Stomach smooth muscle (tissue), 2 donors: ENCODE data around the gene RSPH1.

ENCODE experiments used
- H3K27ac ChIP-seq: one replicate; pipeline ENCODE4 v1.7.0; 2013; ENCODE audit warnings: mild to moderate bottlenecking, low read length, inconsistent platforms
- H3K27me3 ChIP-seq, 2 donors: one replicate each; pipeline ENCODE4 v1.7.0; 2013; ENCODE audit warnings: low read length in 2 of 2; ENCODE audit not compliant: insufficient read depth in 2 of 2, control insufficient read depth in 1 of 2
- H3K36me3 ChIP-seq, 2 donors: one replicate each; pipeline ENCODE4 v1.7.0; 2013; ENCODE audit warnings: low read length in 2 of 2; ENCODE audit not compliant: control insufficient read depth in 2 of 2, insufficient read depth in 2 of 2
- H3K4me1 ChIP-seq: one replicate; pipeline ENCODE4 v1.7.0; 2013; ENCODE audit warnings: low read length; ENCODE audit not compliant: control insufficient read depth, insufficient read depth
- H3K4me3 ChIP-seq, 2 donors: one replicate each; pipeline ENCODE4 v1.7.0; 2013; ENCODE audit warnings: low read length in 2 of 2
- H3K9ac ChIP-seq, 2 donors: one replicate each; pipeline ENCODE4 v1.7.0; 2013; ENCODE audit warnings: low read length in 2 of 2, mild to moderate bottlenecking in 1 of 2
- H3K9me3 ChIP-seq, 2 donors: one replicate each; pipeline ENCODE4 v1.7.0; 2013; ENCODE audit warnings: low read length in 2 of 2; ENCODE audit not compliant: control insufficient read depth in 2 of 2
- donor health status: healthy.
- donor health status: Pancreatic carcinoma.

The RSPH1 gene

GRCh38 chr21:42531771-42532170 lies 35.7 kb upstream of the RSPH1 start:
- H3K27me3 ChIP-seq, result no peaks in the 10 kb centered on the region
- no peak overlapping the region for H3K4me3 ChIP-seq
- peaks cover 0 to 6% of the 10 kb centered on the region in 2 donors for H3K36me3 ChIP-seq
- no peak overlapping the region for H3K27ac ChIP-seq
- no peak overlapping the region for H3K9ac ChIP-seq
- peaks cover 25% of the 10 kb centered on the region for H3K4me1 ChIP-seq
- no peaks in the 10 kb centered on the region for H3K9me3 ChIP-seq

GRCh38 chr21:42530167-42530518 lies 34.1 kb upstream of the RSPH1 start:
- H3K4me1 ChIP-seq, result peaks cover 36% of the 10 kb centered on the region
- H3K27me3 ChIP-seq, result no peaks in the 10 kb centered on the region
- H3K9ac ChIP-seq, result no peak overlapping the region
- no peak overlapping the region for H3K27ac ChIP-seq
- H3K36me3 ChIP-seq, result peaks cover 0 to 3% of the 10 kb centered on the region in 2 donors
- H3K4me3 ChIP-seq, result no peak overlapping the region
- H3K9me3 ChIP-seq, result no peaks in the 10 kb centered on the region

- H3K36me3 ChIP-seq, result no peaks in the 10 kb centered on the region
- H3K9ac ChIP-seq, result peak overlapping the region in 1 of 2 donors; percentile 21
- H3K27ac ChIP-seq, result peak overlapping the region; percentile 58
- H3K27me3 ChIP-seq, result no peaks in the 10 kb centered on the region
- peak overlapping the region in 1 of 2 donors; percentile 61 for H3K4me3 ChIP-seq
- H3K9me3 ChIP-seq, result no peaks in the 10 kb centered on the region
- peaks cover 44% of the 10 kb centered on the region for H3K4me1 ChIP-seq
Measured at GRCh38 chr21:42527489-42528158, 31.6 kb upstream of the RSPH1 start.

GRCh38 chr21:42527127-42527488 lies 31.1 kb upstream of the RSPH1 start:
- H3K27ac ChIP-seq, result no peak overlapping the region
- H3K9ac ChIP-seq, result no peak overlapping the region
- H3K4me3 ChIP-seq, result no peak overlapping the region

DNA sequence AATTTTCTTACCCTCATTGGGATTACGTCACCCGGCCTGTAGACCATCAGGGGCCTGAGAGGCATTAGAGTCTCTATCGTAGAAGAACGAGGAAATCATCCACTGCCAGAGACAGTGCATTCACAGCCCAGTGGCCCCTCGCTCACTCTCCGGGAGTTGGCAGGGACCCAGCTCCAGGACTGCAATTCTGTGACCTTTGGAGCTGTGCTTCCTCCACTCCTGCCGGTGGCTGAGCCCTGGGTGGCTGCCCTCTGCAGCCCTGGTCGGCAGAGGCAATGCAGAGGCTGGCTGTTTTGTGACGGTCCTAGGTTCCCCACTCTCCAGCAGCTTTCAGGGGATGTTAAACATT lies 30.3 kb upstream of the RSPH1 start:
- Histone ChIP-seq H3K4me3 (peak overlapping the region in 1 of 2 donors; percentile 15), H3K9ac (peak overlapping the region in 1 of 2 donors; percentile 21), H3K9me3 (no peaks in the 10 kb centered on the region), H3K4me1 (peaks cover 42% of the 10 kb centered on the region), H3K27me3 (no peaks in the 10 kb centered on the region), H3K27ac (peak overlapping the region; percentile 60), H3K36me3 (peaks cover 0 to 4% of the 10 kb centered on the region in 2 donors)

More at GRCh38 chr21:42527127-42527488, 31.1 kb upstream of the RSPH1 start:
- no peaks in the 10 kb centered on the region for H3K9me3 ChIP-seq
- peaks cover 0 to 4% of the 10 kb centered on the region in 2 donors for H3K36me3 ChIP-seq
- peaks cover 42% of the 10 kb centered on the region for H3K4me1 ChIP-seq
- H3K27me3 ChIP-seq, result no peaks in the 10 kb centered on the region

- Histone ChIP-seq H3K27ac (peak overlapping the region; percentile 92), H3K4me3 (peak overlapping the region in 1 of 2 donors; percentile 15), H3K9ac (peak overlapping the region in 1 of 2 donors; percentile 21), H3K4me1 (peaks cover 42% of the 10 kb centered on the region), H3K27me3 (no peaks in the 10 kb centered on the region), H3K9me3 (no peaks in the 10 kb centered on the region), H3K36me3 (peaks cover 0 to 6% of the 10 kb centered on the region in 2 donors)
Measured at GRCh38 chr21:42525676-42526378, 29.8 kb upstream of the RSPH1 start.

- Histone ChIP-seq H3K4me3 (peak overlapping the region; percentile 45 to 71), H3K9ac (peak overlapping the region; percentile 49 to 80), H3K27ac (peak overlapping the region; percentile 92), H3K4me1 (peaks cover 42% of the 10 kb centered on the region), H3K9me3 (no peaks in the 10 kb centered on the region), H3K27me3 (no peaks in the 10 kb centered on the region), H3K36me3 (peaks cover 0 to 7% of the 10 kb centered on the region in 2 donors)
Measured at GRCh38 chr21:42525029-42525581, 29.1 kb upstream of the RSPH1 start.

- no peaks in the 10 kb centered on the region for H3K27me3 ChIP-seq
- no peaks in the 10 kb centered on the region for H3K9me3 ChIP-seq
- peaks cover 4 to 7% of the 10 kb centered on the region in 2 donors for H3K36me3 ChIP-seq
- H3K4me3 ChIP-seq, result peak overlapping the region; percentile 45 to 71
- H3K4me1 ChIP-seq, result peaks cover 42% of the 10 kb centered on the region
- H3K9ac ChIP-seq, result peak overlapping the region; percentile 49 to 80
- H3K27ac ChIP-seq, result peak overlapping the region; percentile 92
Measured at GRCh38 chr21:42524341-42525028, 28.5 kb upstream of the RSPH1 start.

- H3K27ac ChIP-seq, result peak overlapping the region; percentile 92
- no peaks in the 10 kb centered on the region for H3K9me3 ChIP-seq
- peak overlapping the region; percentile 49 to 80 for H3K9ac ChIP-seq
- peaks cover 42% of the 10 kb centered on the region for H3K4me1 ChIP-seq
- H3K4me3 ChIP-seq, result peak overlapping the region; percentile 45 to 71
- peaks cover 9% of the 10 kb centered on the region in 2 donors for H3K36me3 ChIP-seq
- no peaks in the 10 kb centered on the region for H3K27me3 ChIP-seq
Measured at GRCh38 chr21:42523941-42524340, 27.9 kb upstream of the RSPH1 start.

- Histone ChIP-seq H3K4me3 (no peak overlapping the region), H3K27me3 (no peaks in the 10 kb centered on the region), H3K9me3 (no peaks in the 10 kb centered on the region), H3K9ac (no peak overlapping the region), H3K36me3 (peaks cover 10 to 16% of the 10 kb centered on the region in 2 donors), H3K27ac (peak overlapping the region; percentile 92), H3K4me1 (peaks cover 41% of the 10 kb centered on the region)
Measured at GRCh38 chr21:42523211-42523610, 27.2 kb upstream of the RSPH1 start.
